ENCODE measurements around the gene CD79A. TPM values are rescaled to one million over a fixed set of nuclear protein-coding genes. Genes with fewer than 3 reads are reported as not detected.

The CD79A gene
- total and polyA plus RNA-seq, 2 donors (not counting 1 experiment from before 2014, with no cell fraction given): 0.07 to 0.17 TPM

- Histone ChIP-seq H3K4me1 (ENCODE audit: control insufficient read depth, extremely low read depth, insufficient read depth, low read length) (no peaks in the 10 kb centered on the region), H2AFZ (ENCODE audit: low read length) (no peak overlapping the region), H3K4me2 (ENCODE audit: extremely low read depth, insufficient read depth, low read length) (no peak overlapping the region), H3K4me3 (replicated peaks in 1 of 4; ENCODE audit: control extremely low read depth in 1 of 4, insufficient read depth in 1 of 4, low read depth in 3 of 4, low read length in 4 of 4) (no peak overlapping the region), H3K79me2 (ENCODE audit: control insufficient read depth, insufficient read depth, low read length) (no peaks in the 10 kb centered on the region), H3K36me3 (ENCODE audit: control insufficient read depth, insufficient read depth, low read length) (no peaks in the 10 kb centered on the region), H3K27ac (ENCODE audit: insufficient read depth, low read length) (no peak overlapping the region), H4K20me1 (ENCODE audit: control insufficient read depth, extremely low read depth, insufficient read depth, low read length) (no peaks in the 10 kb centered on the region), H3K9ac (ENCODE audit: insufficient read depth, low read length) (no peak overlapping the region), H3K27me3 (ENCODE audit: control insufficient read depth, insufficient read depth, low read length) (no peaks in the 10 kb centered on the region), H3K9me3 (ENCODE audit: control insufficient read depth, insufficient read depth, low read depth, low read length) (no peaks in the 10 kb centered on the region)
- no peak for DNase-seq (ENCODE audit: low read depth in 2 of 2)
- TF ChIP-seq EZH2 (IDR thresholded peaks at IDR 0.05; ENCODE audit: low read length, missing control alignments) (no peak), CTCF (conservative IDR thresholded peaks at IDR 0.05 in 1 of 2, IDR thresholded peaks at IDR 0.05 in 1 of 2; ENCODE audit: low read depth in 1 of 2, low read length in 2 of 2) (no peak)
Observed at GRCh38 chr19:41843371-41843770, 33.7 kb upstream of the CD79A start.

GRCh38 chr19:41844601-41845000 lies 32.5 kb upstream of the CD79A start, which contains the start of gene LYPD4:
LYPD4 (minus strand) TSS chr19:41844683; CDS start chr19:41839285, 5,398 bp downstream.
- Histone ChIP-seq H3K9me3 (ENCODE audit: control insufficient read depth, insufficient read depth, low read depth, low read length) (no peaks in the 10 kb centered on the region), H3K27ac (ENCODE audit: insufficient read depth, low read length) (no peak within 1 kb of the TSS), H3K4me3 (replicated peaks in 1 of 4; ENCODE audit: control extremely low read depth in 1 of 4, insufficient read depth in 1 of 4, low read depth in 3 of 4, low read length in 4 of 4) (no peak within 1 kb of the TSS), H3K79me2 (ENCODE audit: control insufficient read depth, insufficient read depth, low read length) (no peaks in the 10 kb centered on the region), H3K9ac (ENCODE audit: insufficient read depth, low read length) (no peak within 1 kb of the TSS), H3K4me1 (ENCODE audit: control insufficient read depth, extremely low read depth, insufficient read depth, low read length) (no peaks in the 10 kb centered on the region), H4K20me1 (ENCODE audit: control insufficient read depth, extremely low read depth, insufficient read depth, low read length) (no peaks in the 10 kb centered on the region), H3K4me2 (ENCODE audit: extremely low read depth, insufficient read depth, low read length) (no peak within 1 kb of the TSS), H3K36me3 (ENCODE audit: control insufficient read depth, insufficient read depth, low read length) (no peaks in the 10 kb centered on the region), H2AFZ (ENCODE audit: low read length) (no peak within 1 kb of the TSS), H3K27me3 (ENCODE audit: control insufficient read depth, insufficient read depth, low read length) (no peaks in the 10 kb centered on the region)
- TF ChIP-seq CTCF (conservative IDR thresholded peaks at IDR 0.05 in 1 of 2, IDR thresholded peaks at IDR 0.05 in 1 of 2; ENCODE audit: low read depth in 1 of 2, low read length in 2 of 2) (no peak), EZH2 (IDR thresholded peaks at IDR 0.05; ENCODE audit: low read length, missing control alignments) (no peak)
- no peak for DNase-seq (ENCODE audit: low read depth in 2 of 2)

DNA sequence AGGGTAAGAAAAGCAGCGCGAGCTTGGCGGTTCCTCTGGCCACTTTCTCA lies 32.3 kb upstream of the CD79A start, which contains the start of gene DMRTC2:
TSS of gene DMRTC2 (plus strand) at position 42 of the 50 bp plus-strand sequence. CDS start 2,387 bp downstream, outside the sequence.
- Histone ChIP-seq H3K4me3 (replicated peaks in 1 of 4; ENCODE audit: control extremely low read depth in 1 of 4, insufficient read depth in 1 of 4, low read depth in 3 of 4, low read length in 4 of 4) (no peak within 1 kb of the TSS), H3K9me3 (ENCODE audit: control insufficient read depth, insufficient read depth, low read depth, low read length) (no peaks in the 10 kb centered on the region), H3K79me2 (ENCODE audit: control insufficient read depth, insufficient read depth, low read length) (no peaks in the 10 kb centered on the region), H4K20me1 (ENCODE audit: control insufficient read depth, extremely low read depth, insufficient read depth, low read length) (no peaks in the 10 kb centered on the region), H3K4me1 (ENCODE audit: control insufficient read depth, extremely low read depth, insufficient read depth, low read length) (no peaks in the 10 kb centered on the region), H3K27me3 (ENCODE audit: control insufficient read depth, insufficient read depth, low read length) (no peaks in the 10 kb centered on the region), H3K36me3 (ENCODE audit: control insufficient read depth, insufficient read depth, low read length) (no peaks in the 10 kb centered on the region), H2AFZ (ENCODE audit: low read length) (no peak within 1 kb of the TSS), H3K9ac (ENCODE audit: insufficient read depth, low read length) (no peak within 1 kb of the TSS), H3K4me2 (ENCODE audit: extremely low read depth, insufficient read depth, low read length) (no peak within 1 kb of the TSS), H3K27ac (ENCODE audit: insufficient read depth, low read length) (no peak within 1 kb of the TSS)
- DNase-seq (ENCODE audit: low read depth in 2 of 2): no peak
- TF ChIP-seq EZH2 (IDR thresholded peaks at IDR 0.05; ENCODE audit: low read length, missing control alignments) (no peak), CTCF (conservative IDR thresholded peaks at IDR 0.05 in 1 of 2, IDR thresholded peaks at IDR 0.05 in 1 of 2; ENCODE audit: low read depth in 1 of 2, low read length in 2 of 2) (no peak)
